HepG2 (cell line): ENCODE measurements around the gene PMM2. TPM values are rescaled to one million over a fixed set of nuclear protein-coding genes. Genes with fewer than 3 reads are reported as not detected.

Experiments used
- ATAC-seq: fragments of 200-7000 bp; cut with Tn5 transposase; 3 replicates; pipeline ENCODE4 v1.9.1; 2020; ENCODE audit warnings: mild to moderate bottlenecking, moderate library complexity
- BruUV-seq: library from RNA; stranded (reverse); fragments of 400-500 nt; replicated peaks from 2 replicates; lab custom pipeline; 2021; lab: Mats Ljungman, UMichigan
- CTCF ChIA-PET: fragments of 300-600 bp; formaldehyde crosslinking; extraction: SDS; loops from one replicate; lab custom pipeline; 2021; ENCODE audit warnings: low total read pairs, inconsistent platforms, low intra/inter-chr PET ratio; lab: Yijun Ruan, JAX
- POLR2A ChIA-PET: fragments of 350-600 bp; sonication (Branson Sonifier 250); formaldehyde crosslinking; loops from one replicate; lab custom pipeline; 2020; ENCODE audit warnings: antibody characterized with exemption, inconsistent platforms; lab: Yijun Ruan, JAX
- DNase-seq: peaks from one replicate; pipeline ENCODE4 v3.0.0-alpha.2; 2015; ENCODE audit warnings: low spot score
- FAIRE-seq: peaks from 3 replicates; lab custom pipeline; 2011; peaks lifted over from hg19 to GRCh38; lab: Jason Lieb, UNC
- H2AFZ ChIP-seq: one replicate; pipeline ENCODE4 v1.6.1; 2011; ENCODE audit warnings: low read length, inconsistent platforms
- H3K27ac ChIP-seq: fragments of 300-600 bp; 3 replicates; pipeline ENCODE4 v1.8.0; 2011; ENCODE audit warnings: mixed run types, mild to moderate bottlenecking, mixed read lengths, low read length, inconsistent platforms; ENCODE audit not compliant: insufficient read depth; ENCODE audit errors: extremely low read length
- H3K27me3 ChIP-seq, 2 experiments: fragments of 200-600 bp in 1 of 2; 2 replicates in 1 of 2; 3 replicates in 1 of 2; pipeline versions ENCODE4 v1.6.0 to v1.8.0; 2011; ENCODE audit warnings: low read length in 2 of 2, mild to moderate bottlenecking in 2 of 2, moderate library complexity in 2 of 2, inconsistent platforms in 1 of 2; ENCODE audit not compliant: insufficient read depth in 2 of 2, control insufficient read depth in 1 of 2
- H3K36me3 ChIP-seq, 2 experiments: fragments of 200-600 bp in 1 of 2; replicated peaks in 1 of 2; 2 replicates in 1 of 2; 3 replicates in 1 of 2; pipeline versions ENCODE4 v1.5.1 to v1.8.0; 2011; ENCODE audit warnings: low read length in 2 of 2, inconsistent platforms in 1 of 2; ENCODE audit not compliant: insufficient read depth in 2 of 2, control insufficient read depth in 1 of 2
- H3K4me1 ChIP-seq: 2 replicates; pipeline ENCODE4 v1.5.1; 2012; ENCODE audit warnings: low read length, inconsistent platforms; ENCODE audit not compliant: insufficient read depth
- H3K4me2 ChIP-seq: 2 replicates; pipeline ENCODE4 v1.6.0; 2011; ENCODE audit warnings: low read depth, low read length, inconsistent platforms
- H3K4me3 ChIP-seq, 3 experiments: fragments of 200-600 bp in 1 of 3; sonication (generic), shearing (Covaris generic) in 1 of 3; replicated peaks in 1 of 3; 2 replicates each; pipeline ENCODE4 v1.5.1; 2011 to 2016; ENCODE audit warnings: low read length in 3 of 3, inconsistent platforms in 2 of 3, low read depth in 2 of 3, mild to moderate bottlenecking in 2 of 3, control low read depth in 1 of 3, mixed read lengths in 1 of 3; ENCODE audit not compliant: insufficient read depth in 1 of 3
- H3K79me2 ChIP-seq: one replicate; pipeline ENCODE4 v1.6.1; 2011; ENCODE audit warnings: low read length, inconsistent platforms; ENCODE audit not compliant: insufficient read depth
- H3K9ac ChIP-seq: 2 replicates; pipeline ENCODE4 v1.6.0; 2011; ENCODE audit warnings: mild to moderate bottlenecking, low read depth, low read length, inconsistent platforms; ENCODE audit not compliant: insufficient read depth
- H3K9me3 ChIP-seq: 2 replicates; pipeline ENCODE4 v1.5.1; 2012; ENCODE audit warnings: mild to moderate bottlenecking, low read length
- H4K20me1 ChIP-seq: 2 replicates; pipeline ENCODE4 v1.6.0; 2011; ENCODE audit warnings: inconsistent platforms, mild to moderate bottlenecking, low read length, moderate library complexity; ENCODE audit not compliant: insufficient read depth
- CHCHD3 ChIP-seq: sonication (generic); formaldehyde crosslinking; IDR thresholded peaks from 2 replicates; pipeline ENCODE4 v1.8.0; 2022; ENCODE audit warnings: mild to moderate bottlenecking, missing genetic modification reagents, moderate library complexity
- FOXM1 ChIP-seq: sonication (generic); formaldehyde crosslinking; IDR thresholded peaks from 2 replicates; pipeline ENCODE4 v1.5.0; 2020; ENCODE audit warnings: missing genetic modification reagents
- KDM5B ChIP-seq: sonication (generic); formaldehyde crosslinking; IDR thresholded peaks from 2 replicates; pipeline ENCODE4 v1.4.0; 2020; ENCODE audit warnings: missing genetic modification reagents, mild to moderate bottlenecking, borderline replicate concordance
- POLR2G ChIP-seq: fragments of 200-400 bp; formaldehyde crosslinking; IDR thresholded peaks from 2 replicates; pipeline ENCODE4 v1.6.1; 2018; ENCODE audit warnings: mild to moderate bottlenecking, low read depth, low read length, moderate library complexity
- RBM22 ChIP-seq: fragments of 200-400 bp; formaldehyde crosslinking; optimal IDR thresholded peaks from 2 replicates; pipeline ENCODE3; 2017; ENCODE audit warnings: mild to moderate bottlenecking, low read length, moderate library complexity
- SRSF4 ChIP-seq: fragments of 200-400 bp; formaldehyde crosslinking; IDR thresholded peaks from one replicate; pipeline ENCODE4 v1.6.1; 2018; ENCODE audit warnings: mild to moderate bottlenecking, low read depth, low read length, moderate library complexity; ENCODE audit not compliant: poor library complexity, severe bottlenecking
- ZBTB37 ChIP-seq: sonication (generic); formaldehyde crosslinking; IDR thresholded peaks from 2 replicates; pipeline ENCODE4 v1.4.0; 2020; ENCODE audit warnings: mild to moderate bottlenecking, missing genetic modification reagents
- ZEB1 ChIP-seq: IDR thresholded peaks from 2 replicates; pipeline ENCODE4 v1.6.1; 2012; ENCODE audit warnings: mild to moderate bottlenecking, low read depth, inconsistent platforms; ENCODE audit not compliant: insufficient replicate concordance
- ZMYM3 ChIP-seq: sonication (generic); formaldehyde crosslinking; IDR thresholded peaks from 2 replicates; pipeline ENCODE4 v1.5.1; 2020; ENCODE audit warnings: mild to moderate bottlenecking, missing genetic modification reagents
- ZNF260 ChIP-seq: sonication (generic); formaldehyde crosslinking; IDR thresholded peaks from 2 replicates; pipeline ENCODE4 v1.4.0; 2020; ENCODE audit warnings: missing genetic modification reagents, low read depth, mild to moderate bottlenecking, borderline replicate concordance
- ZNF263 ChIP-seq: sonication (generic); formaldehyde crosslinking; IDR thresholded peaks from 2 replicates; pipeline ENCODE4 v1.4.0; 2020; ENCODE audit warnings: missing genetic modification reagents
- ZNF558 ChIP-seq: sonication (generic); formaldehyde crosslinking; IDR thresholded peaks from 2 replicates; pipeline ENCODE4 v1.9.0; 2022; ENCODE audit warnings: mild to moderate bottlenecking, missing genetic modification reagents, borderline replicate concordance
- ZNF629 ChIP-seq: sonication (generic); formaldehyde crosslinking; conservative IDR thresholded peaks from 2 replicates; pipeline ENCODE4 v1.5.0; 2020; ENCODE audit warnings: missing genetic modification reagents
- ZNF703 ChIP-seq: sonication (generic); formaldehyde crosslinking; IDR thresholded peaks from 2 replicates; pipeline ENCODE4 v1.5.1; 2020; ENCODE audit warnings: missing genetic modification reagents, mild to moderate bottlenecking, moderate library complexity, borderline replicate concordance
- ZNF768 ChIP-seq: sonication (generic); formaldehyde crosslinking; IDR thresholded peaks from 2 replicates; pipeline ENCODE4 v1.4.0; 2020; ENCODE audit warnings: missing genetic modification reagents
- WGBS: methylation state at CpG from one replicate; pipeline ENCODE4 v1.1.6; 2017; ENCODE audit warnings: low lambda C conversion rate; 5-methylcytosine and 5-hydroxymethylcytosine counted together
- in situ Hi-C: cut with HindIII; loops from 2 replicates; pipeline ENCODE4 v1.10.0; 2017; ENCODE audit warnings: low pct_unique_long_range_greater_than_20kb; ENCODE audit not compliant: extremely low pct_ligation_motif_present
- intact Hi-C: fragments of 100-400 bp; cut with micrococcal nuclease; formaldehyde crosslinking; loops from one replicate; pipeline ENCODE4 v1.10.0; 2022; ENCODE audit not compliant: unreplicated experiment
- polyA plus RNA-seq, 8 experiments: library from polyadenylated mRNA; depleted of rRNA in 3 of 8; stranded (reverse) in 7 of 8; unstranded in 1 of 8; fragments of >200 nt; fragmentation: Illumina TruSeq in 4 of 8; extraction: Trizol in 4 of 8; gene quantifications; 2 replicates each; pipeline versions ENCODE4 v1.2.1 to v1.2.3, GENCODE V29; 2011 to 2016; ENCODE audit warnings: low read depth in 4 of 8, missing spikeins in 1 of 8, mixed read lengths in 1 of 8; ENCODE audit not compliant: insufficient read depth in 1 of 8
- total RNA-seq, 5 experiments: library from RNA; depleted of rRNA; stranded (reverse); fragments of >200 nt; fragmentation: Illumina TruSeq; extraction: Trizol; gene quantifications; 2 replicates each; pipeline ENCODE4 v1.2.3, GENCODE V29; 2016; ENCODE audit warnings: low read depth in 1 of 5
- TF ChIP-seq, protein P1 (sequence below): sonication (generic); formaldehyde crosslinking; IDR thresholded peaks from 2 replicates; pipeline ENCODE4 v1.5.1; 2020; ENCODE audit warnings: mild to moderate bottlenecking, missing genetic modification reagents, moderate library complexity

Gene PMM2
- total and polyA plus RNA-seq, 2 of the 13 experiments (the other 11 are each of a cell fraction or from before 2014, with no cell fraction given): 52.2 to 93.7 TPM

DNA sequence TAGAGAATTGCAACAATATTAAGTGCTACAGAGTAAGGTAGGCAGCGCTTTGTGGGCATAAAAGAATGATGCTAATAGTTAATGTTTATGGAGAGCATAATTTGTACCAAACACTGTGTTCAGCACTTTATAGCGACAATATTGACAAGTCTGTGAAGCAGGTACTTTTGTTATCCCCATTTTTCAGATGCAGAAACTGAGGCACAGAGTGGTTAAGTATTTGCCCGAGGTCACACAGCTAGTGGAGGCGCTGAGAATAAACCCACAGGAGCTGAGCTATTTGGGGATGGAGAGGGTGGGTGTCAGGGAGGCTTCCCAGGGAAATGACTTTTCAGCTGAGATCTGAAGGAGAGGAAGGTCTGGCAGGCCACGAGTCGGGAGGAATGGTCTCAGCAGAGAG, 39.6 kb upstream of the PMM2 start:
- Histone ChIP-seq H3K4me2 (no peak overlapping the region), H3K9me3 (no peaks in the 10 kb centered on the region), H3K79me2 (no peaks in the 10 kb centered on the region), H3K36me3 (peaks cover 19 to 59% of the 10 kb centered on the region in 2 experiments; a peak in 4 of 5 replicates), H3K27me3 (no peaks in the 10 kb centered on the region), H3K27ac (no peak overlapping the region), H3K9ac (no peak overlapping the region), H3K4me1 (no peaks in the 10 kb centered on the region), H2AFZ (no peak overlapping the region), H3K4me3 (no peak overlapping the region), H4K20me1 (no peaks in the 10 kb centered on the region)
- ATAC-seq (no peak), FAIRE-seq (no peak), DNase-seq (no peak)
- ChIA-PET CTCF (no interaction called here), POLR2A (no interaction called here)
- in situ Hi-C loops (no loop called here), intact Hi-C loops (no loop called here)
- BruUV-seq: TSS peak; percentile 22
- TF ChIP-seq ZNF629 (CRISPR knock-in tag) (peak; percentile 82), CHCHD3 (CRISPR knock-in tag) (no peak), ZNF768 (CRISPR knock-in tag) (peak; percentile 90), ZMYM3 (CRISPR knock-in tag) (peak; percentile 59; the same call in 1 of the 2 replicates), KDM5B (CRISPR knock-in tag) (no peak)
- 96% methylated on average over 6 of the region's 6 CpGs for WGBS

DNA sequence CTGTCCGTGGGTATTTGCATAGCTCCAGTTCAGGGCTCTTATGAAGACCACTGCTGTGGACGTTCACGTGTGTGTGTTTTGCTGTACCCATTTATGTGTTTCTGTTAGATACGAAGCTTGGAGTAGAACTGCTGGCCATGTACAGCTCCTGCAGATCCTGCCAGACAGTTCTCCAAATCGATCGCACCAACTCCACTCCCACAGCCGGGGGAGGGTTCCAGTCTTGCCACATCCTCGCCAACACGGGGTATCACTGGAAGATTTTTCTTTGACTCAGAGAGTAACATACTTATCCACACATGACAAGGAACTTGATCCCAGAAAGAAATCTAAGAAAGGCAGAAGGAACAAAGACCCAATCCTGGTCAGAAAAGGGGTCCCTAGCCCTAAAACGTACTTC, 37.6 kb upstream of the PMM2 start:
- H4K20me1 ChIP-seq: no peaks in the 10 kb centered on the region
- no peak overlapping the region for H3K9ac ChIP-seq
- intact Hi-C loops (no loop called here), in situ Hi-C loops (no loop called here)
- H3K4me3 ChIP-seq: no peak overlapping the region
- ChIA-PET POLR2A (no interaction called here), CTCF (no interaction called here)
- H3K27ac ChIP-seq: no peak overlapping the region
- FAIRE-seq: no peak
- WGBS: 95% methylated on average over 10 of the region's 10 CpGs
- H3K4me2 ChIP-seq: no peak overlapping the region
- no peaks in the 10 kb centered on the region for H3K79me2 ChIP-seq
- H3K9me3 ChIP-seq: no peaks in the 10 kb centered on the region
- ATAC-seq: no peak
- no peak overlapping the region for H2AFZ ChIP-seq
- DNase-seq: no peak
- H3K27me3 ChIP-seq: no peaks in the 10 kb centered on the region
- no TSS peak for BruUV-seq
- peaks cover 24 to 64% of the 10 kb centered on the region in 2 experiments for H3K36me3 ChIP-seq
- H3K4me1 ChIP-seq: no peaks in the 10 kb centered on the region
- TF ChIP-seq POLR2G (0 out of 2 replicates have a peak, but pooled peaks have one; percentile 12), FOXM1 (CRISPR knock-in tag) (no peak), ZNF629 (CRISPR knock-in tag) (no peak), SRSF4 (no peak), ZNF260 (no peak), ZEB1 (no peak), ZNF263 (no peak), ZBTB37 (CRISPR knock-in tag) (no peak), ZNF703 (no peak), ZNF558 (CRISPR knock-in tag) (0 out of 2 replicates have a peak, but pooled peaks have one; percentile 51), RBM22 (peak; percentile 29)
- TF ChIP-seq, protein P1, sequence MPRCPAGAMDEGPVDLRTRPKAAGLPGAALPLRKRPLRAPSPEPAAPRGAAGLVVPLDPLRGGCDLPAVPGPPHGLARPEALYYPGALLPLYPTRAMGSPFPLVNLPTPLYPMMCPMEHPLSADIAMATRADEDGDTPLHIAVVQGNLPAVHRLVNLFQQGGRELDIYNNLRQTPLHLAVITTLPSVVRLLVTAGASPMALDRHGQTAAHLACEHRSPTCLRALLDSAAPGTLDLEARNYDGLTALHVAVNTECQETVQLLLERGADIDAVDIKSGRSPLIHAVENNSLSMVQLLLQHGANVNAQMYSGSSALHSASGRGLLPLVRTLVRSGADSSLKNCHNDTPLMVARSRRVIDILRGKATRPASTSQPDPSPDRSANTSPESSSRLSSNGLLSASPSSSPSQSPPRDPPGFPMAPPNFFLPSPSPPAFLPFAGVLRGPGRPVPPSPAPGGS: no peak
